GM21717 (cell line): Measurements from ENCODE around the gene ZBTB17.

ENCODE experiments used
- ATAC-seq: cut with Tn5 transposase; IDR thresholded peaks from one replicate; pipeline ENCODE4 v1.9.1; 2021; ENCODE audit warnings: mild to moderate bottlenecking, moderate library complexity; ENCODE audit not compliant: unreplicated experiment

The ZBTB17 gene

GRCh38 chr1:15948595-15949452 is 27.1 kb downstream of the ZBTB17 start:
- ATAC-seq: peak; percentile 5

- ATAC-seq: no peak
These were observed 27.8 kb downstream of the ZBTB17 start for GRCh38 chr1:15948091-15948591.

- ATAC-seq: no peak
These were observed 28.4 kb downstream of the ZBTB17 start for GRCh38 chr1:15947382-15948090.

- no peak for ATAC-seq
These were observed 29.1 kb downstream of the ZBTB17 start for GRCh38 chr1:15946571-15947381.

- ATAC-seq: no peak
These were observed 30.0 kb downstream of the ZBTB17 start for GRCh38 chr1:15945832-15946448.

- no peak for ATAC-seq
These were observed 30.7 kb downstream of the ZBTB17 start for GRCh38 chr1:15945011-15945831.

- no peak for ATAC-seq
These were observed 31.4 kb downstream of the ZBTB17 start for GRCh38 chr1:15944308-15945010.

- no peak for ATAC-seq
These were observed 32.0 kb downstream of the ZBTB17 start for GRCh38 chr1:15943992-15944307.

- no peak for ATAC-seq
These were observed 32.4 kb downstream of the ZBTB17 start for GRCh38 chr1:15943328-15943991.

- ATAC-seq: no peak
These were observed 33.1 kb downstream of the ZBTB17 start for GRCh38 chr1:15942661-15943327.

- ATAC-seq: no peak
These were observed 33.8 kb downstream of the ZBTB17 start for GRCh38 chr1:15941899-15942660.

- no peak for ATAC-seq
These were observed 34.7 kb downstream of the ZBTB17 start for GRCh38 chr1:15941044-15941840.

GRCh38 chr1:15940110-15941043 is 35.5 kb downstream of the ZBTB17 start:
- ATAC-seq: no peak

GRCh38 chr1:15939181-15940109 is 36.5 kb downstream of the ZBTB17 start:
- no peak for ATAC-seq
